CD4-positive, alpha-beta T cell treated with Interferon gamma for 1 hour (primary cell): ENCODE measurements around the gene GNA14.

Experiments used
- DNase-seq: peaks from one replicate; pipeline ENCODE4 v3.0.0-alpha.2; 2020

The GNA14 gene

DNA sequence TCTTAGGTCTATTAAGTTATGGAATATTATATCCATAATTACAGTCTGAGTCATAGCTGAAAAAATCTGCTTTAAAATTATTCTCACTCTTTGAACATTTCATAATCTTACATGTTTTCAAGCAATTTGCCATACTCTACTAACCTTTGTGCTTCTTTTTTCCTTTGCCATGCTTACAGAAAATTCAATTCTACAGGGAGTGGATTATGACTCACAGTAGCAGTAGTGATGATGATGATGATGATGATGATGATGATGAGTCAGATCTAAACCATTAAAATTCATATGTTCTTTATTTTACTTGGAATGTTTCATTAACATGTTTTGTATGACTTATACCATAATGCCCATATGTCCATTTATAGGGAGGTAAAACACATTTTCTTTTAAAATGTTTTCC is 263.7 kb downstream of the GNA14 start:
- DNase-seq, result no peak

GRCh38 chr9:77375956-77376532 is 272.1 kb downstream of the GNA14 start:
- no peak for DNase-seq

GRCh38 chr9:77374266-77374665 is 273.9 kb downstream of the GNA14 start:
- DNase-seq, result no peak
